Endothelial cell (in vitro differentiated cells): ENCODE results near the gene FCHO1. TPM values are rescaled to one million over a fixed set of nuclear protein-coding genes. Genes with fewer than 3 reads are reported as not detected.

Experiments used
- DNase-seq: peaks from one replicate; pipeline ENCODE4 v3.0.0; 2021; ENCODE audit warnings: low spot score
- H3K27ac Mint-ChIP-seq: one replicate; pipeline ENCODE4 v1.8.0; 2021; ENCODE audit warnings: mixed read lengths, inconsistent platforms; ENCODE audit not compliant: unreplicated experiment
- H3K27me3 Mint-ChIP-seq: one replicate; pipeline ENCODE4 v1.8.0; 2021; ENCODE audit warnings: mild to moderate bottlenecking, moderate library complexity, mixed read lengths, inconsistent platforms; ENCODE audit not compliant: unreplicated experiment
- H3K36me3 Mint-ChIP-seq: one replicate; pipeline ENCODE4 v1.8.0; 2021; ENCODE audit warnings: mild to moderate bottlenecking, low read depth, mixed read lengths, inconsistent platforms; ENCODE audit not compliant: unreplicated experiment
- H3K4me1 Mint-ChIP-seq: one replicate; pipeline ENCODE4 v1.8.0; 2021; ENCODE audit warnings: mild to moderate bottlenecking, mixed read lengths, inconsistent platforms; ENCODE audit not compliant: unreplicated experiment
- H3K4me3 Mint-ChIP-seq: one replicate; pipeline ENCODE4 v1.8.0; 2021; ENCODE audit warnings: mild to moderate bottlenecking, mixed read lengths, inconsistent platforms; ENCODE audit not compliant: unreplicated experiment
- H3K9me3 Mint-ChIP-seq: one replicate; pipeline ENCODE4 v1.8.0; 2021; ENCODE audit warnings: mixed read lengths, inconsistent platforms; ENCODE audit not compliant: unreplicated experiment
- total RNA-seq: library from RNA; stranded (reverse); fragmentation: NEBNext Ultra II Directional; extraction: Animal tissue kit (Norgen Biotek cat#: 25700); gene quantifications from one replicate; pipeline ENCODE4 v1.2.1, GENCODE V29; 2021; ENCODE audit not compliant: unreplicated experiment
- TF ChIP-seq, protein P1 (sequence below): fragments of 200-600 bp; sonication (generic); IDR thresholded peaks from one replicate; pipeline ENCODE4 v1.5.0; 2021; ENCODE audit warnings: antibody characterized with exemption; ENCODE audit not compliant: unreplicated experiment

Gene FCHO1
- total RNA-seq, 1 donor from 2014 or later: 2.7 TPM

DNA sequence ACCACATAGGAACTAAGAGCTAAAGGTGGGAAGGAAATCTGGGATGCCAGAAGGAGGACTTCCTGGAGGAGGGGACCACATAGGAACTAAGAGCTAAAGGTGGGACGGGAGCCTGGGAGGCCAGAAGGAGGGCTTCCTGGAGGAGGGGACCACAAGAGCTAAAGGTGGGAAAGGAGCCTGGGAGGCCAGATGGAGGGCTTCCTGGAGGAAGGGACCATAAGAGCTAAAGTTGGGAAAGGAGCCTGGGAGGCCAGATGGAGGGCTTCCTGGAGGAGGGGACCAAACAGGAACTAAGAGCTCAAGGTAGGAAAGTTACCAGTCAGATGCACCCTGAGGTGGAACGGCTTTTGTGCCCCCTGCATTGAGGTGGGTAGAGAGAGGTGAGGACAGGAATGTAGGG, 9.8 kb upstream of the FCHO1 start:
- H3K27ac Mint-ChIP-seq: no peak overlapping the region
- H3K27me3 Mint-ChIP-seq: peaks cover 4% of the 10 kb centered on the region
- DNase-seq: no peak
- TF ChIP-seq, protein P1, sequence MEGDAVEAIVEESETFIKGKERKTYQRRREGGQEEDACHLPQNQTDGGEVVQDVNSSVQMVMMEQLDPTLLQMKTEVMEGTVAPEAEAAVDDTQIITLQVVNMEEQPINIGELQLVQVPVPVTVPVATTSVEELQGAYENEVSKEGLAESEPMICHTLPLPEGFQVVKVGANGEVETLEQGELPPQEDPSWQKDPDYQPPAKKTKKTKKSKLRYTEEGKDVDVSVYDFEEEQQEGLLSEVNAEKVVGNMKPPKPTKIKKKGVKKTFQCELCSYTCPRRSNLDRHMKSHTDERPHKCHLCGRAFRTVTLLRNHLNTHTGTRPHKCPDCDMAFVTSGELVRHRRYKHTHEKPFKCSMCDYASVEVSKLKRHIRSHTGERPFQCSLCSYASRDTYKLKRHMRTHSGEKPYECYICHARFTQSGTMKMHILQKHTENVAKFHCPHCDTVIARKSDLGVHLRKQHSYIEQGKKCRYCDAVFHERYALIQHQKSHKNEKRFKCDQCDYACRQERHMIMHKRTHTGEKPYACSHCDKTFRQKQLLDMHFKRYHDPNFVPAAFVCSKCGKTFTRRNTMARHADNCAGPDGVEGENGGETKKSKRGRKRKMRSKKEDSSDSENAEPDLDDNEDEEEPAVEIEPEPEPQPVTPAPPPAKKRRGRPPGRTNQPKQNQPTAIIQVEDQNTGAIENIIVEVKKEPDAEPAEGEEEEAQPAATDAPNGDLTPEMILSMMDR: no peak
- H3K36me3 Mint-ChIP-seq: peaks cover 18% of the 10 kb centered on the region
- H3K9me3 Mint-ChIP-seq: no peaks in the 10 kb centered on the region
- H3K4me1 Mint-ChIP-seq: no peaks in the 10 kb centered on the region
- H3K4me3 Mint-ChIP-seq: no peak overlapping the region

DNA sequence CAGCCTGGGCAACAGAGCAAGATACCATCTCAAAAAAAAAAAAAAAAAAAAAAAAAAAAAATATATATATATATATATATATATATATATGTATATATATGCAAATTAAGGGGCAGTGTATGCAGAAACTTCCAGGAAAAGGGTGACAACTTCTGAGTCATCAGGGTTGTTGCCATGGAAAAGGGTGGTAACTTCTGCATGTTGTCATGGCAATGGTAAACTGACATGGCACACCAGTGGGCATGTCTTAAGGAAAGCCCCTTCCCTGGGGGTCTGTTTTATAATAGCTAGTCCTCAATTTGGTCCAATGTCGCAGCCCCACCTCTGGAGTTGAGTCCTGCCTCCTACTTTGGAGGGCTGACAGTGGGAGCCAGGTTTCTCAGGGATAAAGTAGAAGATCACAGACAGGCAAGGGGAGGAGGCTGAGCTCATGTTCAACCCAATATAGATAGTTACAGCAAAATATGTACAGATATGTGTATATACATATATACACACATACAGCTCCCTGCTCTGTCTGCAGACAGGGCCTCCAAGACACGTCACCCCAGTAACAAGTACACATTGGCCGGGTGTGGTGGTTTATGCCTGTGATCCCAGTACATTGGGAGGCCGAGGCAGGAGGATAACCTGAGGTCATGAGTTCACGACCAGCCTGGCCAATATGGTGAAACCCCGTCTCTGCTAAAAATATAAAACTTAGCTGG, 7.2 kb upstream of the FCHO1 start:
- no peak overlapping the region for H3K4me3 Mint-ChIP-seq
- TF ChIP-seq, protein P1: no peak
- H3K9me3 Mint-ChIP-seq: no peaks in the 10 kb centered on the region
- peaks cover 5% of the 10 kb centered on the region for H3K27me3 Mint-ChIP-seq
- peaks cover 12% of the 10 kb centered on the region for H3K36me3 Mint-ChIP-seq
- DNase-seq: no peak
- H3K27ac Mint-ChIP-seq: no peak overlapping the region
- no peaks in the 10 kb centered on the region for H3K4me1 Mint-ChIP-seq

DNA sequence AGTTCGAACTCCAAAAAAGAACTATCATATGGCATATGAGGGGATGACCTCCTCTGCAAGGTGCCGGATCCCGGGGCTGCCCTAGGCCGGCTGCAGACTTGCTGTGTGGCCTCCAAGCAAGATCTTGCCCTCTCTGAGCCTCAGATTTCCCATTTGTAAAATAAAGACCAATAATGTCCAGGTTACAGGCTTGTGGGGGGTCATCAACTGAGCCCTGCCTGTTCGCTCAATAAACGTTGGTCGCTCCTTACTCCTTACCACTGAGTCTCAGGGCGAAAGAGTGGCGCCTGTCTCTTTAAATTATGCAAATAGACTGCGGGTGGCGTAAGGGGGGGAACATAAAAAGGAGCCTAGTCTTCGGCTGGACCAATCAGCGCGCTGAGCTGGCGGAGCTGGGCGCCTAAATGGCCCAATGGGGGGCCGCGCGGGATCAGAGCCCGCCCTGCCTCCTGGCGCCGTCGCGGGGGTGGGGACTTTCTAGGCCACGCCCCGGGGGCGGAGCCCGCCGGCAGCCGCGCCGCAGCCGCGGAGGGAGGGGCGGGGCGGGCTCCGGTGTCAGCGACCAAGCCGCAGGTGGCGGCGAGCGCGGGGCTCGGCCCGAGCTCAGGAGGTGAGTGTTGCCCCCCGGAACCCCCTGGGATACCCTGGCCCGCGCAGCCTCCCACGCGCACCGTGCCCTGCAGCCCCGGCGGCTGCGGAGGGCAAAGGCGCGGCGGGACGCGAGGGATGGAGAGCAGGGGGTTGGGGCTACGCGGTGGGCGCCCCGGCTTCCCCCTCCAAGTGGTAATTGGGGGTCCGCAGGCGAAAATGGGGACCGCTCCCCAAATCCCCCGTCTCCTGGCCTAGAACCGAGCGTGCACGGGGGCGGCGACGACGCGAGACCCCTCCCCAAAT, 3.8 kb upstream of the FCHO1 start:
- DNase-seq: peak; percentile 91
- H3K4me1 Mint-ChIP-seq: no peaks in the 10 kb centered on the region
- peaks cover 3% of the 10 kb centered on the region for H3K36me3 Mint-ChIP-seq
- H3K4me3 Mint-ChIP-seq: no peak overlapping the region
- H3K27ac Mint-ChIP-seq: no peak overlapping the region
- no peaks in the 10 kb centered on the region for H3K9me3 Mint-ChIP-seq
- peaks cover 9% of the 10 kb centered on the region for H3K27me3 Mint-ChIP-seq
- TF ChIP-seq, protein P1: no peak

DNA sequence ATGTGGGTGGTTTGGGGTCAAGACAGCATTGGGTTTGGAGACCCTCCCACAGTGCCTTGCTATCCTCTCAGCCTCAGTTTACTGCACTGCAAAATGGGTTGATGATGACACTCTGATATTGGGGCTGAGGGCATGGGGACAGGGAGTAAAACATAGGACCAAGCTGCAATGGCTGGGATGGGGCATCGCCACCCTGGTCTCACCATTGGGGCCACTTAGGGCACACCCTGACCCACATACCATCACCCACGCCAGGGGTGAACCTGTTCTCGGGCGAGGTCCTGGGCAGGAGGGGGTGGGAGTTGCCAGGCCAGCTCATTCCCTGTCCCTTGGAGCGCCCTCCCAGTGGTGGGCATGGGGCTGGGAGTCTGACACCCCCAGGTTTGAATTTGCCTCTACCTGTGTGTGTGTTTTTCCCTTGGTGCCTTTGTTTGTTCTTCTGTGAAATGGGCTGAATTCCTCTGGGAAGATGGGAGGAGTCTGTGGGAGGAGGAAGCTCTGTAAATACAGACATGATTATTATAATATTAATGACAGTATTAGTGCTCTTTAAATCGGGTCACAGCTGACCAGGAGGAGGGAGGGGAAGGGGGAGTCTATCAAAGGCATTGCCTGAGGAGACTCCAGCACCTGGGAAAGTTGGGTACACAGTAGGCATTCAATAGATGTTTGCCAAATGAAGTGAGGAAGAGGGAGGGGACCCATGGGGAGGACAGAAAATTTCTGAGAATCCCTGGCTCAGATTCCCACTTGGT, 2.2 kb upstream of the FCHO1 start:
- H3K4me3 Mint-ChIP-seq: no peak overlapping the region

More for the DNA sequence above, 2.2 kb upstream of the FCHO1 start:
- no peak overlapping the region for H3K27ac Mint-ChIP-seq
- peaks cover 3% of the 10 kb centered on the region for H3K36me3 Mint-ChIP-seq
- peaks cover 8% of the 10 kb centered on the region for H3K27me3 Mint-ChIP-seq
- TF ChIP-seq, protein P1: no peak
- DNase-seq: no peak
- H3K4me1 Mint-ChIP-seq: no peaks in the 10 kb centered on the region
- no peaks in the 10 kb centered on the region for H3K9me3 Mint-ChIP-seq
